Kidney (tissue), 14 donors: ENCODE measurements around the gene DEFB110. TPM values are rescaled to one million over a fixed set of nuclear protein-coding genes. Genes with fewer than 3 reads are reported as not detected.

ENCODE experiments used
- DNase-seq, 5 donors: peaks; one replicate each; pipeline ENCODE4 v3.0.0-alpha.2; 2013 to 2020
- FAIRE-seq: peaks from 2 replicates; lab custom pipeline; 2012; peaks lifted over from hg19 to GRCh38; lab: Jason Lieb, UNC
- H3K27ac ChIP-seq, 2 donors: one replicate each; pipeline ENCODE4 v1.7.0; 2013; ENCODE audit warnings: low read depth in 2 of 2, low read length in 2 of 2, inconsistent platforms in 1 of 2
- H3K27me3 ChIP-seq: one replicate; pipeline ENCODE4 v1.7.1; 2013; ENCODE audit warnings: low read length, inconsistent platforms; ENCODE audit not compliant: control insufficient read depth, insufficient read depth
- H3K36me3 ChIP-seq, 3 donors: one replicate each; pipeline versions ENCODE4 v1.7.0 to v1.7.1; 2013; ENCODE audit warnings: low read length in 3 of 3, control low read depth in 1 of 3, inconsistent platforms in 1 of 3; ENCODE audit not compliant: insufficient read depth in 3 of 3, control insufficient read depth in 2 of 3
- H3K4me1 ChIP-seq, 3 donors: one replicate each; pipeline versions ENCODE4 v1.7.0 to v1.7.1; 2013; ENCODE audit warnings: low read length in 3 of 3, inconsistent platforms in 1 of 3, low read depth in 1 of 3; ENCODE audit not compliant: control insufficient read depth in 2 of 3, insufficient read depth in 2 of 3
- H3K4me3 ChIP-seq, 3 donors: one replicate each; pipeline versions ENCODE4 v1.7.0 to v1.8.1; 2013; ENCODE audit warnings: low read length in 3 of 3, control low read depth in 1 of 3, inconsistent platforms in 1 of 3
- H3K9ac ChIP-seq, 3 donors: one replicate each; pipeline versions ENCODE4 v1.7.0 to v1.7.1; 2013; ENCODE audit warnings: low read length in 3 of 3, control low read depth in 1 of 3, inconsistent platforms in 1 of 3
- H3K9me3 ChIP-seq, 3 donors: one replicate each; pipeline versions ENCODE4 v1.7.0 to v1.7.1; 2013; ENCODE audit warnings: low read length in 3 of 3, control low read depth in 1 of 3, inconsistent platforms in 1 of 3; ENCODE audit not compliant: control insufficient read depth in 2 of 3, insufficient read depth in 1 of 3
- intact Hi-C: fragments of 100-400 bp; cut with DNase I; formaldehyde crosslinking; loops from one replicate; pipeline ENCODE4 v1.11.1; 2022
- polyA plus RNA-seq: library from polyadenylated mRNA; stranded (reverse); fragments of 350-450 nt; fragmentation: Illumina TruSeq; extraction: RNeasy Lipid Tissue Mini Kit (QIAGEN cat#74804); gene quantifications from one replicate; pipeline ENCODE4 v1.2.3, GENCODE V29; 2014; ENCODE audit warnings: low read depth, low replicate concordance; ENCODE audit not compliant: insufficient read depth
- total RNA-seq: library from RNA; stranded (reverse); fragmentation: NEBNext Ultra II Directional; extraction: Animal tissue kit (Norgen Biotek cat#: 25700); gene quantifications from one replicate; pipeline ENCODE4 v1.2.1, GENCODE V29; 2021
- TF ChIP-seq, protein P1 (sequence below): IDR thresholded peaks from 3 replicates; pipeline ENCODE4 v1.5.1; 2012; ENCODE audit warnings: mild to moderate bottlenecking, moderate library complexity, borderline replicate concordance; ENCODE audit not compliant: insufficient read depth; ENCODE audit errors: extremely low read depth
- donor health status: control.
- donor health status: control.
- donor health status: control.
- donor health status: control.
- donor health status: control.
- donor health status: DM: yes; HTN: yes; CAD: no.
- donor health status: Normal renal cell carcinoma (clear cell type).

Gene DEFB110
- total and polyA plus RNA-seq, 2 donors from 2014 or later, result not detected

- TF ChIP-seq, protein P1, sequence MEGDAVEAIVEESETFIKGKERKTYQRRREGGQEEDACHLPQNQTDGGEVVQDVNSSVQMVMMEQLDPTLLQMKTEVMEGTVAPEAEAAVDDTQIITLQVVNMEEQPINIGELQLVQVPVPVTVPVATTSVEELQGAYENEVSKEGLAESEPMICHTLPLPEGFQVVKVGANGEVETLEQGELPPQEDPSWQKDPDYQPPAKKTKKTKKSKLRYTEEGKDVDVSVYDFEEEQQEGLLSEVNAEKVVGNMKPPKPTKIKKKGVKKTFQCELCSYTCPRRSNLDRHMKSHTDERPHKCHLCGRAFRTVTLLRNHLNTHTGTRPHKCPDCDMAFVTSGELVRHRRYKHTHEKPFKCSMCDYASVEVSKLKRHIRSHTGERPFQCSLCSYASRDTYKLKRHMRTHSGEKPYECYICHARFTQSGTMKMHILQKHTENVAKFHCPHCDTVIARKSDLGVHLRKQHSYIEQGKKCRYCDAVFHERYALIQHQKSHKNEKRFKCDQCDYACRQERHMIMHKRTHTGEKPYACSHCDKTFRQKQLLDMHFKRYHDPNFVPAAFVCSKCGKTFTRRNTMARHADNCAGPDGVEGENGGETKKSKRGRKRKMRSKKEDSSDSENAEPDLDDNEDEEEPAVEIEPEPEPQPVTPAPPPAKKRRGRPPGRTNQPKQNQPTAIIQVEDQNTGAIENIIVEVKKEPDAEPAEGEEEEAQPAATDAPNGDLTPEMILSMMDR, result no peak
- H3K36me3 ChIP-seq, result no peaks in the 10 kb centered on the region
- no peaks in the 10 kb centered on the region for H3K9me3 ChIP-seq
- no peak overlapping the region for H3K27ac ChIP-seq
- intact Hi-C loops, result no loop called here
- H3K9ac ChIP-seq, result no peak overlapping the region
- no peak overlapping the region for H3K4me3 ChIP-seq
- no peak for FAIRE-seq
- H3K4me1 ChIP-seq, result no peaks in the 10 kb centered on the region
- no peaks in the 10 kb centered on the region for H3K27me3 ChIP-seq
- DNase-seq, result no peak
Measured at GRCh38 chr6:49995278-49995677, 26.5 kb downstream of the DEFB110 start.

DNA sequence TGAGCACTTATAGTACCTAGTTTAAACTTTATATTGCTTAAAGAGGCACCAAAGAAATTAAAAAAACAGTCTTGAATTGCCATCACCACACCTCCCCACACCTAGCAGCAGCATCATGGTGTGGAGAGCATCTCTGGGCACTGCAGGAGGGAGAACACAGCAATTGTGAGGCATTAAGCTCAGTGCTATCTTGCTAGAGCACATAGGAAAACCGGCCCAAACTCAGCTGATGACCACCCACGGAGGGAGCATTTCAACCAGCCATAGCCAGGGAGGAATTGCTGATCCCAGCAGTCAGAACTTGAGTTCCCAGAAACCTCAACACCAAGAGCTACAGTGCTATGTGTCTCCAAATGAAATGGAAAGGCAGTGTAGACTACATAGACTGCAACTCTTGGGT lies 32.9 kb downstream of the DEFB110 start:
- H3K4me3 ChIP-seq, result no peak overlapping the region
- TF ChIP-seq, protein P1, result no peak
- no peak for FAIRE-seq
- H3K27ac ChIP-seq, result no peak overlapping the region
- H3K4me1 ChIP-seq, result no peaks in the 10 kb centered on the region
- intact Hi-C loops, result no loop called here
- no peaks in the 10 kb centered on the region for H3K36me3 ChIP-seq
- H3K27me3 ChIP-seq, result no peaks in the 10 kb centered on the region
- no peak overlapping the region for H3K9ac ChIP-seq
- no peak for DNase-seq
- H3K9me3 ChIP-seq, result no peaks in the 10 kb centered on the region

GRCh38 chr6:49987749-49988148 lies 34.0 kb downstream of the DEFB110 start:
- Histone ChIP-seq H3K27me3 (no peaks in the 10 kb centered on the region), H3K9ac (no peak overlapping the region), H3K27ac (no peak overlapping the region), H3K4me1 (no peaks in the 10 kb centered on the region), H3K9me3 (no peaks in the 10 kb centered on the region), H3K4me3 (no peak overlapping the region), H3K36me3 (no peaks in the 10 kb centered on the region)
- FAIRE-seq (no peak), DNase-seq (no peak)
- TF ChIP-seq, protein P1, result no peak
- intact Hi-C loops, result no loop called here

DNA sequence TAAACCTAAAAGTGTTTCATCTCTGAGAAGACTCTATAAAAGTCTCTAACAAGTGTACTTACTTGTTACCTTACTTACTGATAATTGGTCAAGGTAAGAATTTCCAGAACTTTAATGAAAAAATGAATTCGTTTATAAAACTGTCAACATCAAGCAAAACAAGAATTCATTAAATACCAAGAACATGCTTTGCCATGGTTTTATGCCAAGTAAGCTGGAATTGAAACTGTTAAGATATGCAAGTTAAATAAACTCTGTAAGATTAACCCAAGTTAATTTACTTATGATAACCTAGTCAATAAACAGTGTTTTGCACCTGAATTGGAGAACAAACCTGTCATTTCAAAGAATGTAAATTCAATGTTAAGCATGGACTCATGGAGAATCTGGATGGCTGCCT lies 35.2 kb downstream of the DEFB110 start:
- no peaks in the 10 kb centered on the region for H3K27me3 ChIP-seq
- TF ChIP-seq, protein P1, result no peak
- no peak overlapping the region for H3K27ac ChIP-seq
- no peaks in the 10 kb centered on the region for H3K9me3 ChIP-seq
- no peak overlapping the region for H3K4me3 ChIP-seq
- no peak for DNase-seq
- no peak overlapping the region for H3K9ac ChIP-seq
- no peaks in the 10 kb centered on the region for H3K4me1 ChIP-seq
- no peak for FAIRE-seq
- intact Hi-C loops, result no loop called here
- no peaks in the 10 kb centered on the region for H3K36me3 ChIP-seq
